Activated T-helper 1 cell treated with anti-CD3 and anti-CD28 coated beads, Interleukin-12 subunit alpha, Interleukin-12 subunit beta, Interleukin-2, Interleukin-4 antibody, amounts not matched to agents 30 ng/mL and 10 ng/mL and 1 ng/mL, durations not matched to agents 14 hours and 24 hours and 36 hours (primary cell): ENCODE measurements around the gene SUPT3H. TPM values are rescaled to one million over a fixed set of nuclear protein-coding genes. Genes with fewer than 3 reads are reported as not detected.
A peak's percentile ranks its signal among the peaks of the same experiment; 100 is the strongest.

ENCODE experiments used
- DNase-seq: peaks from one replicate; pipeline ENCODE4 v3.0.0; 2021; ENCODE audit warnings: low spot score
- H3K27ac Mint-ChIP-seq: one replicate; pipeline ENCODE4 v1.8.0; 2021; ENCODE audit warnings: mild to moderate bottlenecking, mixed read lengths
- H3K27me3 Mint-ChIP-seq: one replicate; pipeline ENCODE4 v1.8.0; 2022; ENCODE audit warnings: mild to moderate bottlenecking, moderate library complexity, mixed read lengths; ENCODE audit not compliant: insufficient read depth
- H3K36me3 Mint-ChIP-seq: one replicate; pipeline ENCODE4 v1.8.0; 2021; ENCODE audit warnings: low read depth, mixed read lengths
- H3K4me1 Mint-ChIP-seq: one replicate; pipeline ENCODE4 v1.8.0; 2021; ENCODE audit warnings: low read depth, mixed read lengths
- H3K4me3 Mint-ChIP-seq: one replicate; pipeline ENCODE4 v1.8.0; 2021; ENCODE audit warnings: mild to moderate bottlenecking, moderate library complexity, mixed read lengths
- H3K9me3 Mint-ChIP-seq: one replicate; pipeline ENCODE4 v1.8.0; 2021; ENCODE audit warnings: mixed read lengths
- intact Hi-C: fragments of 100-400 bp; cut with micrococcal nuclease; formaldehyde crosslinking; loops from one replicate; pipeline ENCODE4 v1.15.1; 2024
- total RNA-seq: library from RNA; stranded (reverse); gene quantifications from 2 replicates; pipeline ENCODE4 v1.2.3, GENCODE V29; 2022

The SUPT3H gene
- total RNA-seq, 1 donor from 2014 or later, result 11.0 TPM

- Mint-ChIP-seq H3K9me3 (peaks cover 56% of the 10 kb centered on the region), H3K36me3 (peaks cover 29% of the 10 kb centered on the region), H3K4me1 (peaks cover 34% of the 10 kb centered on the region), H3K27ac (no peak overlapping the region), H3K4me3 (no peak overlapping the region), H3K27me3 (peaks cover 3% of the 10 kb centered on the region)
- no peak for DNase-seq
- intact Hi-C loops, result no loop called here
These were observed 434.9 kb downstream of the SUPT3H start for GRCh38 chr6:44942798-44943197.

- no peak overlapping the region for H3K4me3 Mint-ChIP-seq
- intact Hi-C loops, result no loop called here
- H3K9me3 Mint-ChIP-seq, result peaks cover 53% of the 10 kb centered on the region
- DNase-seq, result no peak
- H3K27me3 Mint-ChIP-seq, result peaks cover 3% of the 10 kb centered on the region
- H3K4me1 Mint-ChIP-seq, result peaks cover 34% of the 10 kb centered on the region
- peaks cover 29% of the 10 kb centered on the region for H3K36me3 Mint-ChIP-seq
- no peak overlapping the region for H3K27ac Mint-ChIP-seq
These were observed 435.5 kb downstream of the SUPT3H start for GRCh38 chr6:44942201-44942600.

GRCh38 chr6:44940367-44940766, 437.4 kb downstream of the SUPT3H start:
- DNase-seq, result no peak
- intact Hi-C loops, result no loop called here
- Mint-ChIP-seq H3K36me3 (peaks cover 32% of the 10 kb centered on the region), H3K27me3 (peaks cover 3% of the 10 kb centered on the region), H3K27ac (no peak overlapping the region), H3K4me3 (no peak overlapping the region), H3K4me1 (peaks cover 50% of the 10 kb centered on the region), H3K9me3 (peaks cover 45% of the 10 kb centered on the region)

- Mint-ChIP-seq H3K27me3 (peaks cover 3% of the 10 kb centered on the region), H3K4me3 (peak overlapping the region; percentile 59), H3K27ac (peak overlapping the region; percentile 86), H3K4me1 (peaks cover 68% of the 10 kb centered on the region), H3K9me3 (peaks cover 23% of the 10 kb centered on the region), H3K36me3 (peaks cover 32% of the 10 kb centered on the region)
- intact Hi-C loops, result loop anchor here (1.0 to 10.0 kb wide), 5 partner anchors 182 to 869 kb away; partner anchors contain the start of gene SUPT3H
- no peak for DNase-seq
These were observed 441.9 kb downstream of the SUPT3H start for GRCh38 chr6:44935693-44936300.

GRCh38 chr6:44933108-44933507, 444.6 kb downstream of the SUPT3H start:
- Mint-ChIP-seq H3K27me3 (no peaks in the 10 kb centered on the region), H3K36me3 (peaks cover 17% of the 10 kb centered on the region), H3K4me1 (peaks cover 59% of the 10 kb centered on the region), H3K9me3 (no peaks in the 10 kb centered on the region), H3K27ac (peak overlapping the region; percentile 94), H3K4me3 (peak overlapping the region; percentile 79)
- intact Hi-C loops, result loop anchor here (1.0 to 10.0 kb wide), 8 partner anchors 8 to 989 kb away; no protein-coding TSS in a partner anchor
- DNase-seq, result no peak

- Mint-ChIP-seq H3K4me3 (peak overlapping the region; percentile 79), H3K4me1 (peaks cover 56% of the 10 kb centered on the region)
- intact Hi-C loops, result loop anchor here (1.0 to 10.0 kb wide), 8 partner anchors 7 to 990 kb away; no protein-coding TSS in a partner anchor
These were observed 445.1 kb downstream of the SUPT3H start for GRCh38 chr6:44932651-44933091.

GRCh38 chr6:44931385-44931784, 446.3 kb downstream of the SUPT3H start:
- H3K4me1 Mint-ChIP-seq, result peaks cover 51% of the 10 kb centered on the region
- H3K27me3 Mint-ChIP-seq, result no peaks in the 10 kb centered on the region
- H3K27ac Mint-ChIP-seq, result peak overlapping the region; percentile 79
- intact Hi-C loops, result loop anchor here (5.0 to 10.0 kb wide), 5 partner anchors 277 to 991 kb away; no protein-coding TSS in a partner anchor
- H3K4me3 Mint-ChIP-seq, result peak overlapping the region; percentile 71
- peaks cover 17% of the 10 kb centered on the region for H3K36me3 Mint-ChIP-seq
- no peak for DNase-seq
- no peaks in the 10 kb centered on the region for H3K9me3 Mint-ChIP-seq

More at GRCh38 chr6:44932651-44933091, 445.1 kb downstream of the SUPT3H start:
- Mint-ChIP-seq H3K36me3 (peaks cover 17% of the 10 kb centered on the region), H3K27ac (peak overlapping the region; percentile 94), H3K27me3 (no peaks in the 10 kb centered on the region), H3K9me3 (no peaks in the 10 kb centered on the region)
- no peak for DNase-seq

- Mint-ChIP-seq H3K27ac (no peak overlapping the region), H3K27me3 (no peaks in the 10 kb centered on the region), H3K4me1 (peaks cover 45% of the 10 kb centered on the region), H3K36me3 (peaks cover 12% of the 10 kb centered on the region), H3K4me3 (no peak overlapping the region), H3K9me3 (no peaks in the 10 kb centered on the region)
- no peak for DNase-seq
- intact Hi-C loops, result no loop called here
These were observed 451.2 kb downstream of the SUPT3H start for GRCh38 chr6:44926556-44926955.

- H3K27me3 Mint-ChIP-seq, result no peaks in the 10 kb centered on the region
- peak; percentile 18 for DNase-seq
- peak overlapping the region; percentile 67 for H3K27ac Mint-ChIP-seq
- peak overlapping the region; percentile 16 for H3K4me3 Mint-ChIP-seq
- no peaks in the 10 kb centered on the region for H3K9me3 Mint-ChIP-seq
- H3K36me3 Mint-ChIP-seq, result peaks cover 7% of the 10 kb centered on the region
- H3K4me1 Mint-ChIP-seq, result peaks cover 47% of the 10 kb centered on the region
- intact Hi-C loops, result loop anchor here (1.0 kb wide), 2 partner anchors 8 to 84 kb away; no protein-coding TSS in a partner anchor
These were observed 452.5 kb downstream of the SUPT3H start for GRCh38 chr6:44925100-44925739.

- no peaks in the 10 kb centered on the region for H3K27me3 Mint-ChIP-seq
- H3K9me3 Mint-ChIP-seq, result no peaks in the 10 kb centered on the region
- intact Hi-C loops, result loop anchor here (2.0 to 5.0 kb wide), 4 partner anchors 15 to 389 kb away; no protein-coding TSS in a partner anchor
- H3K27ac Mint-ChIP-seq, result no peak overlapping the region
- peaks cover 47% of the 10 kb centered on the region for H3K4me1 Mint-ChIP-seq
- DNase-seq, result no peak
- H3K4me3 Mint-ChIP-seq, result peak overlapping the region; percentile 9
- peaks cover 7% of the 10 kb centered on the region for H3K36me3 Mint-ChIP-seq
These were observed 454.3 kb downstream of the SUPT3H start for GRCh38 chr6:44923444-44923843.

- DNase-seq, result no peak
- intact Hi-C loops, result loop anchor here (2.0 to 5.0 kb wide), 4 partner anchors 17 to 391 kb away; no protein-coding TSS in a partner anchor
- Mint-ChIP-seq H3K36me3 (peaks cover 4% of the 10 kb centered on the region), H3K4me1 (peaks cover 47% of the 10 kb centered on the region), H3K27ac (no peak overlapping the region), H3K27me3 (no peaks in the 10 kb centered on the region), H3K4me3 (no peak overlapping the region), H3K9me3 (no peaks in the 10 kb centered on the region)
These were observed 455.9 kb downstream of the SUPT3H start for GRCh38 chr6:44921798-44922197.

- intact Hi-C loops, result loop anchor here (5.0 kb wide), 2 partner anchors 219 to 391 kb away; no protein-coding TSS in a partner anchor
- H3K36me3 Mint-ChIP-seq, result peaks cover 4% of the 10 kb centered on the region
- no peak overlapping the region for H3K4me3 Mint-ChIP-seq
- H3K27me3 Mint-ChIP-seq, result no peaks in the 10 kb centered on the region
- no peak overlapping the region for H3K27ac Mint-ChIP-seq
- no peaks in the 10 kb centered on the region for H3K9me3 Mint-ChIP-seq
- H3K4me1 Mint-ChIP-seq, result peaks cover 47% of the 10 kb centered on the region
- DNase-seq, result no peak
These were observed 456.7 kb downstream of the SUPT3H start for GRCh38 chr6:44920952-44921491.
